Dedifferentiated amniotic fluid mesenchymal stem cell (primary cell): ENCODE results near the gene TEK.

Source experiments
- DNase-seq: peaks from one replicate; pipeline ENCODE4 v3.0.0-alpha.2; 2016; ENCODE audit errors: extremely low spot score

Gene TEK

GRCh38 chr9:27179245-27179865 is 70.3 kb downstream of the TEK start:
- DNase-seq, result no peak

- DNase-seq, result peak; percentile 32
These were observed 72.4 kb downstream of the TEK start for GRCh38 chr9:27181381-27181780.

- DNase-seq, result no peak
These were observed 73.4 kb downstream of the TEK start for GRCh38 chr9:27182421-27182820.

GRCh38 chr9:27183131-27183530 is 74.1 kb downstream of the TEK start:
- no peak for DNase-seq

GRCh38 chr9:27183701-27184100 is 74.7 kb downstream of the TEK start:
- no peak for DNase-seq

GRCh38 chr9:27184556-27185351 is 75.7 kb downstream of the TEK start:
- DNase-seq, result no peak

GRCh38 chr9:27188426-27188825 is 79.4 kb downstream of the TEK start:
- no peak for DNase-seq

- no peak for DNase-seq
These were observed 80.4 kb downstream of the TEK start for GRCh38 chr9:27189426-27189825.

- DNase-seq, result no peak
These were observed 83.4 kb downstream of the TEK start for GRCh38 chr9:27192291-27192960.

GRCh38 chr9:27193886-27194285 is 84.9 kb downstream of the TEK start:
- DNase-seq, result no peak

GRCh38 chr9:27194401-27195091 is 85.5 kb downstream of the TEK start:
- no peak for DNase-seq

- no peak for DNase-seq
These were observed 86.2 kb downstream of the TEK start for GRCh38 chr9:27195191-27195590.

GRCh38 chr9:27196383-27196782 is 87.4 kb downstream of the TEK start:
- DNase-seq, result no peak

GRCh38 chr9:27198190-27198589 is 89.2 kb downstream of the TEK start:
- no peak for DNase-seq

- DNase-seq, result no peak
These were observed 93.0 kb downstream of the TEK start for GRCh38 chr9:27202056-27202455.

- no peak for DNase-seq
These were observed 94.8 kb downstream of the TEK start for GRCh38 chr9:27203783-27204182.

- DNase-seq, result no peak
These were observed 95.6 kb downstream of the TEK start for GRCh38 chr9:27204578-27204977.

GRCh38 chr9:27205198-27205597 is 96.2 kb downstream of the TEK start:
- no peak for DNase-seq

- DNase-seq, result no peak
These were observed 97.0 kb downstream of the TEK start for GRCh38 chr9:27206041-27206440.

- no peak for DNase-seq
These were observed 100.0 kb downstream of the TEK start for GRCh38 chr9:27209034-27209433.

- DNase-seq, result no peak
These were observed 101.6 kb downstream of the TEK start for GRCh38 chr9:27210588-27210987.

GRCh38 chr9:27212191-27212590 is 103.2 kb downstream of the TEK start:
- no peak for DNase-seq
